WTC11 (cell line): ENCODE results near the gene NDUFV3. TPM values are rescaled to one million over a fixed set of nuclear protein-coding genes. Genes with fewer than 3 reads are reported as not detected.
A peak's percentile ranks its signal among the peaks of the same experiment; 100 is the strongest.

Experiments used
- ATAC-seq: fragments of 200-7000 bp; cut with Tn5 transposase; 2 replicates; pipeline ENCODE4 v1.10.0; 2021; ENCODE audit warnings: mild to moderate bottlenecking, moderate library complexity
- CTCF ChIA-PET: fragments of 300-600 bp; sonication (Branson Sonifier 250); formaldehyde crosslinking; loops from one replicate; lab custom pipeline; 2021; ENCODE audit warnings: antibody characterized with exemption; lab: Charles Lee
- POLR2A ChIA-PET: fragments of 350-600 bp; sonication (Branson Sonifier 250); formaldehyde crosslinking; loops from one replicate; lab custom pipeline; 2021; ENCODE audit warnings: antibody characterized with exemption; lab: Charles Lee
- DNase-seq: peaks from one replicate; pipeline ENCODE4 v3.0.0; 2021; ENCODE audit warnings: low spot score
- H3K27ac Mint-ChIP-seq: 2 replicates; pipeline ENCODE4 v1.8.0; 2021; ENCODE audit warnings: mixed read lengths
- H3K27me3 Mint-ChIP-seq: 2 replicates; pipeline ENCODE4 v1.8.0; 2021; ENCODE audit warnings: low read depth, mild to moderate bottlenecking, moderate library complexity, mixed read lengths
- H3K36me3 Mint-ChIP-seq: 2 replicates; pipeline ENCODE4 v1.8.0; 2021; ENCODE audit warnings: mixed read lengths
- H3K4me1 Mint-ChIP-seq: 2 replicates; pipeline ENCODE4 v1.8.0; 2022; ENCODE audit warnings: mixed read lengths
- H3K4me3 Mint-ChIP-seq: 2 replicates; pipeline ENCODE4 v1.8.0; 2021; ENCODE audit warnings: mild to moderate bottlenecking, moderate library complexity, mixed read lengths
- H3K9me3 Mint-ChIP-seq: 2 replicates; pipeline ENCODE4 v1.8.0; 2021; ENCODE audit warnings: mixed read lengths
- AR ChIP-seq: fragments of 250-450 bp; sonication (Bioruptor Pico); IDR thresholded peaks from 2 replicates; pipeline ENCODE4 v1.9.0; 2021; ENCODE audit warnings: mild to moderate bottlenecking
- ARID4B ChIP-seq: sonication (generic); formaldehyde crosslinking; IDR thresholded peaks from 2 replicates; pipeline ENCODE4 v1.8.0; 2023; ENCODE audit warnings: missing genetic modification reagents, mild to moderate bottlenecking, borderline replicate concordance
- CREB1 ChIP-seq: sonication (generic); formaldehyde crosslinking; IDR thresholded peaks from 2 replicates; pipeline ENCODE4 v1.8.0; 2023; ENCODE audit warnings: mild to moderate bottlenecking, missing genetic modification reagents
- E2F4 ChIP-seq: sonication (generic); formaldehyde crosslinking; IDR thresholded peaks from 2 replicates; pipeline ENCODE4 v1.8.1; 2022; ENCODE audit warnings: low read depth, mild to moderate bottlenecking, moderate library complexity, missing genetic modification reagents, borderline replicate concordance
- FOXJ3 ChIP-seq: sonication (generic); formaldehyde crosslinking; IDR thresholded peaks from 2 replicates; pipeline ENCODE4 v1.9.0; 2021; ENCODE audit warnings: missing genetic modification reagents, mild to moderate bottlenecking, borderline replicate concordance
- IRF1 ChIP-seq: sonication (generic); formaldehyde crosslinking; IDR thresholded peaks from 2 replicates; pipeline ENCODE4 v1.8.0; 2023; ENCODE audit warnings: missing genetic modification reagents
- JUN ChIP-seq: sonication (generic); formaldehyde crosslinking; IDR thresholded peaks from 2 replicates; pipeline ENCODE4 v1.8.0; 2023; ENCODE audit warnings: mild to moderate bottlenecking, missing genetic modification reagents
- MYBL2 ChIP-seq: sonication (generic); formaldehyde crosslinking; IDR thresholded peaks from 2 replicates; pipeline ENCODE4 v1.8.1; 2023; ENCODE audit warnings: mild to moderate bottlenecking, moderate library complexity, missing genetic modification reagents
- NR1H2 ChIP-seq: sonication (generic); formaldehyde crosslinking; IDR thresholded peaks from 2 replicates; pipeline ENCODE4 v1.9.0; 2021; ENCODE audit warnings: mild to moderate bottlenecking, moderate library complexity, missing genetic modification reagents
- NR2C2 ChIP-seq: sonication (generic); formaldehyde crosslinking; IDR thresholded peaks from 2 replicates; pipeline ENCODE4 v1.8.0; 2022; ENCODE audit warnings: mild to moderate bottlenecking, missing genetic modification reagents
- TEAD4 ChIP-seq: sonication (generic); formaldehyde crosslinking; IDR thresholded peaks from 2 replicates; pipeline ENCODE4 v1.8.0; 2022; ENCODE audit warnings: mild to moderate bottlenecking, missing genetic modification reagents
- ZBTB43 ChIP-seq: sonication (generic); formaldehyde crosslinking; IDR thresholded peaks from 2 replicates; pipeline ENCODE4 v1.8.1; 2023; ENCODE audit warnings: mild to moderate bottlenecking, missing genetic modification reagents
- ZNF281 ChIP-seq: sonication (generic); formaldehyde crosslinking; IDR thresholded peaks from 2 replicates; pipeline ENCODE4 v1.8.0; 2023; ENCODE audit warnings: mild to moderate bottlenecking, missing genetic modification reagents
- total RNA-seq: library from RNA; stranded (reverse); gene quantifications from 3 replicates; pipeline ENCODE4 v1.2.3, GENCODE V29; 2021

The NDUFV3 gene
- total RNA-seq, 1 experiment from 2014 or later: 28.5 TPM

- TF ChIP-seq ZNF281 (no peak), NR1H2 (no peak), MYBL2 (CRISPR knock-in tag) (no peak)
Observed at GRCh38 chr21:42855937-42856335, 37.2 kb upstream of the NDUFV3 start (continued).

- no peak for DNase-seq
- H3K36me3 Mint-ChIP-seq: peaks cover 63% of the 10 kb centered on the region
- H3K9me3 Mint-ChIP-seq: no peaks in the 10 kb centered on the region
- ChIA-PET POLR2A (no interaction called here), CTCF (no interaction called here)
- H3K27me3 Mint-ChIP-seq: no peaks in the 10 kb centered on the region
- ATAC-seq: no peak
- no peak overlapping the region for H3K4me3 Mint-ChIP-seq
- TF ChIP-seq IRF1 (CRISPR knock-in tag) (no peak), E2F4 (CRISPR knock-in tag) (no peak), CREB1 (CRISPR knock-in tag) (no peak), FOXJ3 (no peak), ARID4B (CRISPR knock-in tag) (no peak), TEAD4 (CRISPR knock-in tag) (no peak)
- no peak overlapping the region for H3K27ac Mint-ChIP-seq
- no peaks in the 10 kb centered on the region for H3K4me1 Mint-ChIP-seq
Observed at GRCh38 chr21:42857216-42857615, 35.9 kb upstream of the NDUFV3 start.

- peaks cover 65% of the 10 kb centered on the region for H3K36me3 Mint-ChIP-seq
- no peak for DNase-seq
- no peak overlapping the region for H3K4me3 Mint-ChIP-seq
- ATAC-seq: no peak
- H3K9me3 Mint-ChIP-seq: no peaks in the 10 kb centered on the region
- CTCF ChIA-PET: no interaction called here
- H3K27me3 Mint-ChIP-seq: no peaks in the 10 kb centered on the region
- TF ChIP-seq AR (CRISPR knock-in tag) (no peak), NR2C2 (CRISPR knock-in tag) (no peak), ZBTB43 (CRISPR knock-in tag) (no peak), JUN (CRISPR knock-in tag) (no peak)
- peaks cover 2% of the 10 kb centered on the region for H3K4me1 Mint-ChIP-seq
- POLR2A ChIA-PET: no interaction called here
- peak overlapping the region; percentile 84 for H3K27ac Mint-ChIP-seq
Observed at GRCh38 chr21:42858185-42858847, 34.8 kb upstream of the NDUFV3 start.
